ENCODE results near the gene AP4B1. TPM values are rescaled to one million over a fixed set of nuclear protein-coding genes. Genes with fewer than 3 reads are reported as not detected.
A peak's percentile ranks its signal among the peaks of the same experiment; 100 is the strongest.

AP4B1 gene
- total and polyA plus RNA-seq, 9 of the 15 experiments (the other 6 are each of a cell fraction or from before 2014, with no cell fraction given), result 15.8 to 36.5 (median 24.6) TPM

DNA sequence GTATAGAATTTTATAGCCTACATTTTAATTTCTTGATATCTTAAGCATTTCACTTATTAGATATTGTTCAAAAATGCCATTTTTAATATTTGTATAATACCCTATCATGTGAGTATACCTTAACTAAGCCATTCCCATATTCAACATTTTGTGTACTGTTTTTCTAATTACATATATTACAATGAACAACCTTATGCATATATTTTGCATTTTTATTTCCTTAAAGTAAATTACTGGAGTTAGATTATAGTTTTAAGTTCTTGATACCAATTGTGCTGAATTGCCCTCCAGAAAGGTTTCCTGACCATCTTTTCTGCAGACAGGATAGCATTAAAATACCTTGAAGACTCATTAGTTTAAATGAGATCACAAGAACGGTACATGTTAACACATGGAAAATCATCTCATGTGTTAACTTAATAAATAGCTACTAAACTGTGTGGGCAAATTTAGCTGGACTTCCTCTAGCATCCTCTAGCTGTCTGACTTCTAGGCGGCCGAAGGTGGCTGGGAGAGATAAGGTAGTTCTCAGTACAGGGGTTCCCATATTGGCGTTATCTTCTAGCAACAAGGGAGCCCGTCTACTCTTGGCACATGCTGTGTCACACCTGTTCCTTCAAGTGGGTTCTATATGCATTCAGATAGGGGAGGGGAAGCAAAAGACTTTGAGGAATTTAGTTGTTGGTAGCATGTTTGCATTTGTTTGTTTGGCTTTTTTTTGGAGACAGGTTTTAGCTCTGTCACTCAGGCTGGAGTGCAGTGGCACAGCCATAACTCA lies 9.5 kb upstream of the AP4B1 start (continued):
- TF ChIP-seq, protein P1, sequence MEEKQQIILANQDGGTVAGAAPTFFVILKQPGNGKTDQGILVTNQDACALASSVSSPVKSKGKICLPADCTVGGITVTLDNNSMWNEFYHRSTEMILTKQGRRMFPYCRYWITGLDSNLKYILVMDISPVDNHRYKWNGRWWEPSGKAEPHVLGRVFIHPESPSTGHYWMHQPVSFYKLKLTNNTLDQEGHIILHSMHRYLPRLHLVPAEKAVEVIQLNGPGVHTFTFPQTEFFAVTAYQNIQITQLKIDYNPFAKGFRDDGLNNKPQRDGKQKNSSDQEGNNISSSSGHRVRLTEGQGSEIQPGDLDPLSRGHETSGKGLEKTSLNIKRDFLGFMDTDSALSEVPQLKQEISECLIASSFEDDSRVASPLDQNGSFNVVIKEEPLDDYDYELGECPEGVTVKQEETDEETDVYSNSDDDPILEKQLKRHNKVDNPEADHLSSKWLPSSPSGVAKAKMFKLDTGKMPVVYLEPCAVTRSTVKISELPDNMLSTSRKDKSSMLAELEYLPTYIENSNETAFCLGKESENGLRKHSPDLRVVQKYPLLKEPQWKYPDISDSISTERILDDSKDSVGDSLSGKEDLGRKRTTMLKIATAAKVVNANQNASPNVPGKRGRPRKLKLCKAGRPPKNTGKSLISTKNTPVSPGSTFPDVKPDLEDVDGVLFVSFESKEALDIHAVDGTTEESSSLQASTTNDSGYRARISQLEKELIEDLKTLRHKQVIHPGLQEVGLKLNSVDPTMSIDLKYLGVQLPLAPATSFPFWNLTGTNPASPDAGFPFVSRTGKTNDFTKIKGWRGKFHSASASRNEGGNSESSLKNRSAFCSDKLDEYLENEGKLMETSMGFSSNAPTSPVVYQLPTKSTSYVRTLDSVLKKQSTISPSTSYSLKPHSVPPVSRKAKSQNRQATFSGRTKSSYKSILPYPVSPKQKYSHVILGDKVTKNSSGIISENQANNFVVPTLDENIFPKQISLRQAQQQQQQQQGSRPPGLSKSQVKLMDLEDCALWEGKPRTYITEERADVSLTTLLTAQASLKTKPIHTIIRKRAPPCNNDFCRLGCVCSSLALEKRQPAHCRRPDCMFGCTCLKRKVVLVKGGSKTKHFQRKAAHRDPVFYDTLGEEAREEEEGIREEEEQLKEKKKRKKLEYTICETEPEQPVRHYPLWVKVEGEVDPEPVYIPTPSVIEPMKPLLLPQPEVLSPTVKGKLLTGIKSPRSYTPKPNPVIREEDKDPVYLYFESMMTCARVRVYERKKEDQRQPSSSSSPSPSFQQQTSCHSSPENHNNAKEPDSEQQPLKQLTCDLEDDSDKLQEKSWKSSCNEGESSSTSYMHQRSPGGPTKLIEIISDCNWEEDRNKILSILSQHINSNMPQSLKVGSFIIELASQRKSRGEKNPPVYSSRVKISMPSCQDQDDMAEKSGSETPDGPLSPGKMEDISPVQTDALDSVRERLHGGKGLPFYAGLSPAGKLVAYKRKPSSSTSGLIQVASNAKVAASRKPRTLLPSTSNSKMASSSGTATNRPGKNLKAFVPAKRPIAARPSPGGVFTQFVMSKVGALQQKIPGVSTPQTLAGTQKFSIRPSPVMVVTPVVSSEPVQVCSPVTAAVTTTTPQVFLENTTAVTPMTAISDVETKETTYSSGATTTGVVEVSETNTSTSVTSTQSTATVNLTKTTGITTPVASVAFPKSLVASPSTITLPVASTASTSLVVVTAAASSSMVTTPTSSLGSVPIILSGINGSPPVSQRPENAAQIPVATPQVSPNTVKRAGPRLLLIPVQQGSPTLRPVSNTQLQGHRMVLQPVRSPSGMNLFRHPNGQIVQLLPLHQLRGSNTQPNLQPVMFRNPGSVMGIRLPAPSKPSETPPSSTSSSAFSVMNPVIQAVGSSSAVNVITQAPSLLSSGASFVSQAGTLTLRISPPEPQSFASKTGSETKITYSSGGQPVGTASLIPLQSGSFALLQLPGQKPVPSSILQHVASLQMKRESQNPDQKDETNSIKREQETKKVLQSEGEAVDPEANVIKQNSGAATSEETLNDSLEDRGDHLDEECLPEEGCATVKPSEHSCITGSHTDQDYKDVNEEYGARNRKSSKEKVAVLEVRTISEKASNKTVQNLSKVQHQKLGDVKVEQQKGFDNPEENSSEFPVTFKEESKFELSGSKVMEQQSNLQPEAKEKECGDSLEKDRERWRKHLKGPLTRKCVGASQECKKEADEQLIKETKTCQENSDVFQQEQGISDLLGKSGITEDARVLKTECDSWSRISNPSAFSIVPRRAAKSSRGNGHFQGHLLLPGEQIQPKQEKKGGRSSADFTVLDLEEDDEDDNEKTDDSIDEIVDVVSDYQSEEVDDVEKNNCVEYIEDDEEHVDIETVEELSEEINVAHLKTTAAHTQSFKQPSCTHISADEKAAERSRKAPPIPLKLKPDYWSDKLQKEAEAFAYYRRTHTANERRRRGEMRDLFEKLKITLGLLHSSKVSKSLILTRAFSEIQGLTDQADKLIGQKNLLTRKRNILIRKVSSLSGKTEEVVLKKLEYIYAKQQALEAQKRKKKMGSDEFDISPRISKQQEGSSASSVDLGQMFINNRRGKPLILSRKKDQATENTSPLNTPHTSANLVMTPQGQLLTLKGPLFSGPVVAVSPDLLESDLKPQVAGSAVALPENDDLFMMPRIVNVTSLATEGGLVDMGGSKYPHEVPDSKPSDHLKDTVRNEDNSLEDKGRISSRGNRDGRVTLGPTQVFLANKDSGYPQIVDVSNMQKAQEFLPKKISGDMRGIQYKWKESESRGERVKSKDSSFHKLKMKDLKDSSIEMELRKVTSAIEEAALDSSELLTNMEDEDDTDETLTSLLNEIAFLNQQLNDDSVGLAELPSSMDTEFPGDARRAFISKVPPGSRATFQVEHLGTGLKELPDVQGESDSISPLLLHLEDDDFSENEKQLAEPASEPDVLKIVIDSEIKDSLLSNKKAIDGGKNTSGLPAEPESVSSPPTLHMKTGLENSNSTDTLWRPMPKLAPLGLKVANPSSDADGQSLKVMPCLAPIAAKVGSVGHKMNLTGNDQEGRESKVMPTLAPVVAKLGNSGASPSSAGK (IDR thresholded peaks at IDR 0.05), result peak; percentile 73; the same call in 1 of the 2 replicates
- TF ChIP-seq ETV5 (CRISPR knock-in tag; IDR thresholded peaks at IDR 0.05; ENCODE audit: low read depth), result peak; percentile 50; the same call in 1 of the 2 replicates
- no peak for TF ChIP-seq PRPF4 (IDR thresholded peaks at IDR 0.05; ENCODE audit: insufficient read depth, low read depth, low read length, poor library complexity, severe bottlenecking)
- no peak for TF ChIP-seq PHF20 (IDR thresholded peaks at IDR 0.05; ENCODE audit: partially characterized antibody)
- TF ChIP-seq MTF1 (CRISPR knock-in tag; IDR thresholded peaks at IDR 0.05; ENCODE audit: borderline replicate concordance), result no peak
- TF ChIP-seq, protein P2, sequence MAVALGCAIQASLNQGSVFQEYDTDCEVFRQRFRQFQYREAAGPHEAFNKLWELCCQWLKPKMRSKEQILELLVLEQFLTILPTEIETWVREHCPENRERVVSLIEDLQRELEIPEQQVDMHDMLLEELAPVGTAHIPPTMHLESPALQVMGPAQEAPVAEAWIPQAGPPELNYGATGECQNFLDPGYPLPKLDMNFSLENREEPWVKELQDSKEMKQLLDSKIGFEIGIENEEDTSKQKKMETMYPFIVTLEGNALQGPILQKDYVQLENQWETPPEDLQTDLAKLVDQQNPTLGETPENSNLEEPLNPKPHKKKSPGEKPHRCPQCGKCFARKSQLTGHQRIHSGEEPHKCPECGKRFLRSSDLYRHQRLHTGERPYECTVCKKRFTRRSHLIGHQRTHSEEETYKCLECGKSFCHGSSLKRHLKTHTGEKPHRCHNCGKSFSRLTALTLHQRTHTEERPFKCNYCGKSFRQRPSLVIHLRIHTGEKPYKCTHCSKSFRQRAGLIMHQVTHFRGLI (CRISPR knock-in tag; IDR thresholded peaks at IDR 0.05), result no peak
- TF ChIP-seq ZBTB7A (IDR thresholded peaks at IDR 0.05; ENCODE audit: borderline replicate concordance, control insufficient read depth, low read depth, low read length), result no peak
- TF ChIP-seq ZNF75A (CRISPR knock-in tag; IDR thresholded peaks at IDR 0.05), result no peak
- peak; percentile 85 for TF ChIP-seq PYGO2 (tag; IDR thresholded peaks at IDR 0.05)
- peak; percentile 85; the same call in 1 of the 2 replicates for TF ChIP-seq ZBTB17 (CRISPR knock-in tag; IDR thresholded peaks at IDR 0.05)
- peak; percentile 60; the same call in 1 of the 2 replicates for TF ChIP-seq GABPB1 (CRISPR knock-in tag; IDR thresholded peaks at IDR 0.05)
- no peak for TF ChIP-seq CBX8 (IDR thresholded peaks at IDR 0.05; ENCODE audit: borderline replicate concordance, extremely low read depth, low read depth, low read length, poor library complexity, severe bottlenecking)

Measured in K562 (cell line).